Stimulated activated CD4-positive, alpha-beta T cell treated with anti-CD3 and anti-CD28 coated beads, Interleukin-2, amount 100 ng/mL, for 4 hours (primary cell): ENCODE data around the gene PCSK7.

Experiments
- DNase-seq: peaks from one replicate; pipeline ENCODE4 v3.0.0-alpha.2; 2020; ENCODE audit warnings: low read depth

PCSK7 gene

DNA sequence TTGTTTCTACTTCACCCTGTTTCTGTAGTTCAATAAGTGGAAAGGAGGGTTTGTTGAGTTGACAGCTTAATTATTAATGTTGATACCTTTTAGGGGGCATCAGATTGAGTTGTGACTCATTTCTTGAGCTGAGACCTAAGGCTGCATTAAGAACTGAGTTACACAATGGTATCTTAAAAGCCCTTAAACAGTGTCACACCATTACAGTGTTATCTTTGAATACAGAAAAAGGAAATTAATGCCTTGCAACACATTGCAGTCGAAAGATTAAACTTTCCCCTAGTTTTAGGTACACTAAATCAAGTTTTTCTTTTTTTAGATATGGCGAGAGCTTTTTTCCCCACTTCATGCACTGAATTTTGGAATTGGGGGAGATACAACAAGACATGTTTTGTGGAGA lies 71.0 kb downstream of the PCSK7 start:
- DNase-seq: no peak

DNA sequence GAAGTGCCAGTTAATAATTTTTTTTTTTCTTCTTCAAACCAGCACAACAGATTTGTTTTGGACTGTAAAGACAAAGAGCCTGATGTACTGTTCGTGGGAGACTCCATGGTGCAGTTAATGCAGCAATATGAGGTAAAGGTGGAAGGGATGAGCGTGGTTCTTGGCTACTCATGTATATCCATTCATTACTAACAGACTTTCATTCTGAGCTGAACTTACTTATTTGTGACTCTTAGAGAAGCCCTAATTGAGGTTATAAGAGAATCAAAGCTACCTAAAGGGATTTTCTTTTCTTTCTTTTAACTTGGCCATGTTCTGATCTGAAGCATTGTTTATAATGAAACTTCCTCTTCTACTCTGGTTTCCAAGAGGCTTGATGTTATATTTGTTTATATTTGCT lies 72.0 kb downstream of the PCSK7 start:
- no peak for DNase-seq

DNA sequence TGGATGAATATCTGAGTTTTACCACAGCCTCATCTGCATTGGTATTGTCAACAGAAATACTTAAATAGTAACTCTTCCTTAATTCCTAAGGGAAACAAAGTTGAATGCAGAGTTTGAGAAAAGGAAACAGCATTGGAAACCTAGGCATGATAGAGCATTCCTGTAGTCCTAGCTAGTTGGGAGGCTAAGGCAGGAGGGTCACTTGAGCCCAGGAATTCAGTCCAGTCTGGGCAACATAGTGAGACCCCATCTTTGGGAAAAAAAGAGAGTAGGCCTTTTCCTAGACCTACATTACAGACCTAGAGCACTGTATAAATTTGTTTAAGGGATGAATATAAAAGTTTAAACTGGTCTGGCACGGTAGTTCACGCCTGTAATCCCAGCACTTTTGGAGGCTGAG lies 74.4 kb downstream of the PCSK7 start:
- no peak for DNase-seq

DNA sequence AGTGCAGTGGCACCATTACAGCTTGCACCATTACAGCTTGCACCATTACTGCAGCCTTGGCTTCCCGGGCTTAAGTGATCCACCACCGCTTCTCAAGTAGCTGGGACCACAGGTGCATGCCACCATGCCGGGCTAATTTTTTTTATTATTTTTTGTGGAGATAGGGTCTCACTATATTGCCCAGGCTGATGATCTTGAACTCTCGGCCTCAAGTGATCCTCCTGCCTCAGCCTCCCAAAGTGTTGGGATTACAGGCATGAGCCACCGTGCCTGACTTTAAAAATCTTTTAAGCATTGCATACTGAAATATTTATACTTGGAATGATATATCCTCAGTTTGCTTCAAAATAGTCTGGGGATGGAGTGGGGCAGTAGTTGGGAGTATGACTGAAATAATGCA lies 77.4 kb downstream of the PCSK7 start:
- no peak for DNase-seq
